GM10248 (cell line): ENCODE data around the gene ZNF608.

Experiments
- CTCF ChIA-PET: fragments of 300-600 bp; sonication (Branson Sonifier 250); formaldehyde crosslinking; extraction: SDS; loops from one replicate; lab custom pipeline; 2021; ENCODE audit warnings: antibody characterized with exemption; lab: Yijun Ruan, JAX
- POLR2A ChIA-PET: fragments of 350-650 bp; sonication (Branson Sonifier 250); formaldehyde crosslinking; extraction: SDS; loops from one replicate; lab custom pipeline; 2020; ENCODE audit warnings: antibody characterized with exemption; lab: Yijun Ruan, JAX
- DNase-seq: peaks from one replicate; pipeline ENCODE4 v3.0.0; 2012; ENCODE audit errors: extremely low spot score
- CTCF ChIP-seq: IDR thresholded peaks from 2 replicates; pipeline ENCODE4 v1.5.1; 2012; ENCODE audit warnings: mild to moderate bottlenecking, low read depth; ENCODE audit errors: extremely low read depth, missing control alignments, control extremely low read depth

ZNF608 gene

DNA sequence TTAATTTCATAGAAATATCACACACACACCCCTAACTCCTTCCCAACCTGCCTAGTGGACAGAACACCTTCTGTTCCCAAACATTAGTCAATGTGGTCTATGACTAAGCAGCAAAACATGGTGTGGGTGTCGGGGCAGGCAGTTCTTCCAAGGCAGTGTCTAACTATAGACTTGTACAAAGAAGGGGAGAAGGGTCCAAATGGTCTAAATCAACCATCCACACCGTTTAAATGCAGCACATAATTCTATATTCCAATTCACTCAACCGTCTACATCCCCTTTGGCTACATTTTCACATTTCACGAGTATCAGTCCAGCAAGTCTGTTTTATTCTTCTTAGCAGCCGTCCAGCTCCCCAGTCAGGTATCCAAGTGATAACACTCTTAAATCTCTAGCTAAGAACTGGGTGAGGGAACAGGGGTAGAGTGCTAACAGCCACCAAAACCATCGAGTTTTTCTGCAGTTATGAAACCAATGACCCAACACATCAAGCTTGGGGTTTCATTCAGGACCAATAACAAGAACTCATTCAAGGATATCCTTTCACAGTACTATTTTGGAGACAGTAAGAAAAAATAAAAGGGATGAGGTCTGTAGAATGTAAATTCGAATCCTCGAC, 3.3 kb downstream of the ZNF608 start:
- ChIA-PET CTCF (interaction anchor here (0.6 to 1.9 kb wide), 2 partner anchors 12 to 18 kb away, joined by 3 to 9 read pairs; no protein-coding TSS in a partner anchor), POLR2A (no interaction called here)
- no peak for TF ChIP-seq CTCF
- DNase-seq = no peak

- CTCF ChIA-PET = interaction anchor here (0.6 to 1.9 kb wide), 2 partner anchors 12 to 18 kb away, joined by 3 to 9 read pairs; no protein-coding TSS in a partner anchor
- no peak for DNase-seq
- POLR2A ChIA-PET = no interaction called here
- TF ChIP-seq CTCF = no peak
Observed at GRCh38 chr5:124742521-124742920, 3.9 kb downstream of the ZNF608 start.

- no peak for TF ChIP-seq CTCF
- ChIA-PET POLR2A (no interaction called here), CTCF (interaction anchor here (1.5 to 1.9 kb wide), 2 partner anchors 13 to 17 kb away, joined by 3 to 9 read pairs; no protein-coding TSS in a partner anchor)
- DNase-seq = no peak
Observed at GRCh38 chr5:124741711-124742496, 4.5 kb downstream of the ZNF608 start.

GRCh38 chr5:124740991-124741583, 5.4 kb downstream of the ZNF608 start:
- POLR2A ChIA-PET = interaction anchor here (0.5 kb wide), 1 partner anchor 653 kb away, joined by 8 read pairs; no protein-coding TSS in a partner anchor
- DNase-seq = no peak
- CTCF ChIA-PET = interaction anchor here (1.3 to 1.5 kb wide), 2 partner anchors 12 to 15 kb away, joined by 3 to 5 read pairs; no protein-coding TSS in a partner anchor
- TF ChIP-seq CTCF = no peak

GRCh38 chr5:124740071-124740470, 6.4 kb downstream of the ZNF608 start:
- no peak for DNase-seq
- CTCF ChIA-PET = interaction anchor here (1.3 to 2.0 kb wide), 2 partner anchors 12 to 14 kb away, joined by 5 to 9 read pairs; no protein-coding TSS in a partner anchor
- POLR2A ChIA-PET = no interaction called here
- no peak for TF ChIP-seq CTCF

- CTCF ChIA-PET = interaction anchor here (0.8 to 2.0 kb wide), 5 partner anchors 11 to 57 kb away, joined by 3 to 9 read pairs (median 3); no protein-coding TSS in a partner anchor
- no peak for TF ChIP-seq CTCF
- POLR2A ChIA-PET = no interaction called here
- no peak for DNase-seq
Observed at GRCh38 chr5:124739634-124740025, 6.8 kb downstream of the ZNF608 start.
